Calu3 (cell line): Measurements from ENCODE around the gene DLEC1. TPM values are rescaled to one million over a fixed set of nuclear protein-coding genes. Genes with fewer than 3 reads are reported as not detected.
"Not testable (repeated sequence)": the region's sequence is repeated elsewhere in the genome, so short reads cannot be mapped to it uniquely, and the experiment has no call there.

Source experiments
- BruUV-seq: library from RNA; stranded (reverse); fragments of 400-500 nt; replicated peaks from 2 replicates; lab custom pipeline; 2021; lab: Mats Ljungman, UMichigan
- CTCF ChIA-PET: fragments of 300-600 bp; sonication (Branson Sonifier 250); formaldehyde crosslinking; loops from one replicate; lab custom pipeline; 2022; ENCODE audit warnings: antibody characterized with exemption; lab: Charles Lee
- DNase-seq: peaks from one replicate; pipeline ENCODE4 v3.0.0; 2022
- H3K27ac Mint-ChIP-seq: one replicate; pipeline ENCODE4 v1.8.0; 2022; ENCODE audit warnings: mixed read lengths; ENCODE audit not compliant: unreplicated experiment
- H3K27me3 Mint-ChIP-seq: one replicate; pipeline ENCODE4 v1.8.0; 2022; ENCODE audit warnings: mixed read lengths; ENCODE audit not compliant: unreplicated experiment
- H3K36me3 Mint-ChIP-seq: one replicate; pipeline ENCODE4 v1.8.0; 2022; ENCODE audit warnings: mild to moderate bottlenecking, moderate library complexity, mixed read lengths; ENCODE audit not compliant: insufficient read depth, unreplicated experiment
- H3K4me1 Mint-ChIP-seq: one replicate; pipeline ENCODE4 v1.8.0; 2022; ENCODE audit warnings: mild to moderate bottlenecking, low read depth, mixed read lengths; ENCODE audit not compliant: unreplicated experiment
- H3K4me3 Mint-ChIP-seq: one replicate; pipeline ENCODE4 v1.8.0; 2022; ENCODE audit warnings: mild to moderate bottlenecking, low read depth, moderate library complexity, mixed read lengths; ENCODE audit not compliant: unreplicated experiment
- H3K9me3 Mint-ChIP-seq: one replicate; pipeline ENCODE4 v1.8.0; 2022; ENCODE audit warnings: low read depth, mixed read lengths; ENCODE audit not compliant: unreplicated experiment
- CTCF ChIP-seq: fragments of 200-600 bp; IDR thresholded peaks from one replicate; pipeline ENCODE4 v1.8.0; 2022; ENCODE audit warnings: antibody characterized with exemption; ENCODE audit not compliant: unreplicated experiment
- intact Hi-C: fragments of 100-400 bp; cut with micrococcal nuclease; formaldehyde crosslinking; loops from one replicate; pipeline ENCODE4 v1.10.0; 2022; ENCODE audit not compliant: unreplicated experiment
- total RNA-seq: library from RNA; stranded (reverse); gene quantifications from 2 replicates; pipeline ENCODE4 v1.2.3, GENCODE V29; 2022

The DLEC1 gene
- total RNA-seq, 1 experiment from 2014 or later = 0.28 TPM

GRCh38 chr3:38133557-38134405 is 94.8 kb downstream of the DLEC1 start:
- CTCF ChIA-PET = interaction anchor here (1.0 to 1.5 kb wide), 6 partner anchors 10 to 159 kb away, joined by 3 to 5 read pairs (median 3); partner anchors contain the start of gene OXSR1
- no peak for TF ChIP-seq CTCF
- Mint-ChIP-seq H3K9me3 (no peaks in the 10 kb centered on the region), H3K4me1 (peaks cover 55% of the 10 kb centered on the region), H3K27me3 (no peaks in the 10 kb centered on the region), H3K4me3 (peak overlapping the region; percentile 56), H3K27ac (peak overlapping the region; percentile 92), H3K36me3 (peaks cover 68% of the 10 kb centered on the region)
- intact Hi-C loops = loop anchor here (1.0 kb wide), 1 partner anchor 32 kb away; the partner anchor contains the start of gene OXSR1
- DNase-seq = peak; percentile 44
- BruUV-seq = TSS peak; percentile 7

- H3K9me3 Mint-ChIP-seq, DNase-seq, intact Hi-C loops, H3K27me3 Mint-ChIP-seq, BruUV-seq: not testable (repeated sequence)
- peak overlapping the region; percentile 84 for H3K27ac Mint-ChIP-seq
- CTCF ChIA-PET = interaction anchor here (1.5 kb wide), 1 partner anchor 160 kb away, joined by 3 read pairs; no protein-coding TSS in a partner anchor
- H3K4me3 Mint-ChIP-seq = peak overlapping the region; percentile 85
- H3K4me1 Mint-ChIP-seq = peaks cover 55% of the 10 kb centered on the region
- H3K36me3 Mint-ChIP-seq = peaks cover 69% of the 10 kb centered on the region
Observed at GRCh38 chr3:38134517-38135143, 95.6 kb downstream of the DLEC1 start.

- Mint-ChIP-seq H3K4me3 (peak overlapping the region; percentile 85), H3K4me1 (peaks cover 59% of the 10 kb centered on the region), H3K27ac (peak overlapping the region; percentile 84), H3K36me3 (peaks cover 63% of the 10 kb centered on the region)
- H3K9me3 Mint-ChIP-seq, DNase-seq, H3K27me3 Mint-ChIP-seq, intact Hi-C loops, BruUV-seq: not testable (repeated sequence)
- CTCF ChIA-PET = interaction anchor here (4.2 kb wide), 1 partner anchor 29 kb away, joined by 24 read pairs; the partner anchor contains the start of gene OXSR1
Observed at GRCh38 chr3:38135621-38136277, 96.7 kb downstream of the DLEC1 start.

GRCh38 chr3:38136393-38136776 is 97.4 kb downstream of the DLEC1 start:
- H3K27me3 Mint-ChIP-seq = no peaks in the 10 kb centered on the region
- no peak for DNase-seq
- H3K4me3 Mint-ChIP-seq = peak overlapping the region; percentile 85
- H3K36me3 Mint-ChIP-seq = peaks cover 57% of the 10 kb centered on the region
- BruUV-seq = TSS peak; percentile 58
- intact Hi-C loops = no loop called here
- no peak for TF ChIP-seq CTCF
- no peaks in the 10 kb centered on the region for H3K9me3 Mint-ChIP-seq
- peaks cover 66% of the 10 kb centered on the region for H3K4me1 Mint-ChIP-seq
- peak overlapping the region; percentile 84 for H3K27ac Mint-ChIP-seq
- CTCF ChIA-PET = interaction anchor here (1.1 to 4.2 kb wide), 4 partner anchors 21 to 211 kb away, joined by 3 to 24 read pairs (median 4); partner anchors contain the start of genes OXSR1 and XYLB
